WTC11 (cell line): ENCODE data around the gene TLE7.

ENCODE experiments used
- ATF3 ChIP-seq: sonication (generic); formaldehyde crosslinking; conservative IDR thresholded peaks from 2 replicates; pipeline ENCODE4 v1.8.1; 2022; ENCODE audit warnings: mild to moderate bottlenecking, missing genetic modification reagents
- CTCF ChIP-seq: fragments of 200-600 bp; IDR thresholded peaks from 2 replicates; pipeline ENCODE4 v1.8.0; 2022; ENCODE audit warnings: antibody characterized with exemption
- GABPB1 ChIP-seq: sonication (generic); formaldehyde crosslinking; IDR thresholded peaks from 2 replicates; pipeline ENCODE4 v1.8.1; 2023; ENCODE audit warnings: mild to moderate bottlenecking, missing genetic modification reagents
- JUN ChIP-seq: sonication (generic); formaldehyde crosslinking; IDR thresholded peaks from 2 replicates; pipeline ENCODE4 v1.8.0; 2023; ENCODE audit warnings: mild to moderate bottlenecking, missing genetic modification reagents
- NFE2L1 ChIP-seq: sonication (generic); formaldehyde crosslinking; IDR thresholded peaks from 2 replicates; pipeline ENCODE4 v1.8.1; 2023; ENCODE audit warnings: missing genetic modification reagents
- PREB ChIP-seq: sonication (generic); formaldehyde crosslinking; IDR thresholded peaks from 2 replicates; pipeline ENCODE4 v1.8.1; 2022; ENCODE audit warnings: mild to moderate bottlenecking, missing genetic modification reagents, moderate library complexity, borderline replicate concordance
- SMAD3 ChIP-seq: sonication (generic); formaldehyde crosslinking; IDR thresholded peaks from 2 replicates; pipeline ENCODE4 v1.8.0; 2022; ENCODE audit warnings: missing genetic modification reagents, mild to moderate bottlenecking, borderline replicate concordance
- ZNF219 ChIP-seq: sonication (generic); formaldehyde crosslinking; IDR thresholded peaks from 2 replicates; pipeline ENCODE4 v1.8.0; 2023; ENCODE audit warnings: missing genetic modification reagents, mild to moderate bottlenecking, borderline replicate concordance
- ZNF281 ChIP-seq: sonication (generic); formaldehyde crosslinking; IDR thresholded peaks from 2 replicates; pipeline ENCODE4 v1.8.0; 2023; ENCODE audit warnings: mild to moderate bottlenecking, missing genetic modification reagents
- TF ChIP-seq, protein P1 (sequence below): sonication (generic); formaldehyde crosslinking; IDR thresholded peaks from 2 replicates; pipeline ENCODE4 v1.8.1; 2023; ENCODE audit warnings: mild to moderate bottlenecking, missing genetic modification reagents, moderate library complexity
- TF ChIP-seq, protein P2 (sequence below): sonication (generic); formaldehyde crosslinking; IDR thresholded peaks from 2 replicates; pipeline ENCODE4 v1.8.0; 2022; ENCODE audit warnings: missing genetic modification reagents
- TF ChIP-seq, protein P3 (sequence below): sonication (generic); formaldehyde crosslinking; IDR thresholded peaks from 2 replicates; pipeline ENCODE4 v1.8.0; 2022; ENCODE audit warnings: mild to moderate bottlenecking, missing genetic modification reagents

DNA sequence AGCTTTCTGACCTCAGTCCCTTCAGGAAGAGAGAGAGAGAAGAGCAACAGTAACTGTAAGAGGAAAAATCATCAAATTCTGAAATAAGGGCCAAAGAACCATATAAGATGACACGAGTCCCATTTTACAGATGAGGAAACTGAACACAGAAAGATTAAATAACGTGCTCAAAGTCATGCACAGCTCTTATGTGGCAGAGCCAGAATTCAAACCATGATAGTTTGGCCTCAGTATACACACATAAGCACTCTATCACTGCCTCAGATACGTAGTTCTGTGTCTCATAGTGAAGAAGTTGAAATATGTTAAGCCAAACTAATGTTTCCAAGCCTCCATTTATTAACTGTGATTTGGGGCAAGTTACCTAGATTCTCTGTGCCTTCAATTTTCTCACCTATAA is 49.2 kb upstream of the TLE7 start:
- TF ChIP-seq, protein P1, sequence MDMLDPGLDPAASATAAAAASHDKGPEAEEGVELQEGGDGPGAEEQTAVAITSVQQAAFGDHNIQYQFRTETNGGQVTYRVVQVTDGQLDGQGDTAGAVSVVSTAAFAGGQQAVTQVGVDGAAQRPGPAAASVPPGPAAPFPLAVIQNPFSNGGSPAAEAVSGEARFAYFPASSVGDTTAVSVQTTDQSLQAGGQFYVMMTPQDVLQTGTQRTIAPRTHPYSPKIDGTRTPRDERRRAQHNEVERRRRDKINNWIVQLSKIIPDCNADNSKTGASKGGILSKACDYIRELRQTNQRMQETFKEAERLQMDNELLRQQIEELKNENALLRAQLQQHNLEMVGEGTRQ: no peak
- TF ChIP-seq CTCF: no peak
- no peak for TF ChIP-seq ZNF219 (CRISPR knock-in tag)
- TF ChIP-seq, protein P2, sequence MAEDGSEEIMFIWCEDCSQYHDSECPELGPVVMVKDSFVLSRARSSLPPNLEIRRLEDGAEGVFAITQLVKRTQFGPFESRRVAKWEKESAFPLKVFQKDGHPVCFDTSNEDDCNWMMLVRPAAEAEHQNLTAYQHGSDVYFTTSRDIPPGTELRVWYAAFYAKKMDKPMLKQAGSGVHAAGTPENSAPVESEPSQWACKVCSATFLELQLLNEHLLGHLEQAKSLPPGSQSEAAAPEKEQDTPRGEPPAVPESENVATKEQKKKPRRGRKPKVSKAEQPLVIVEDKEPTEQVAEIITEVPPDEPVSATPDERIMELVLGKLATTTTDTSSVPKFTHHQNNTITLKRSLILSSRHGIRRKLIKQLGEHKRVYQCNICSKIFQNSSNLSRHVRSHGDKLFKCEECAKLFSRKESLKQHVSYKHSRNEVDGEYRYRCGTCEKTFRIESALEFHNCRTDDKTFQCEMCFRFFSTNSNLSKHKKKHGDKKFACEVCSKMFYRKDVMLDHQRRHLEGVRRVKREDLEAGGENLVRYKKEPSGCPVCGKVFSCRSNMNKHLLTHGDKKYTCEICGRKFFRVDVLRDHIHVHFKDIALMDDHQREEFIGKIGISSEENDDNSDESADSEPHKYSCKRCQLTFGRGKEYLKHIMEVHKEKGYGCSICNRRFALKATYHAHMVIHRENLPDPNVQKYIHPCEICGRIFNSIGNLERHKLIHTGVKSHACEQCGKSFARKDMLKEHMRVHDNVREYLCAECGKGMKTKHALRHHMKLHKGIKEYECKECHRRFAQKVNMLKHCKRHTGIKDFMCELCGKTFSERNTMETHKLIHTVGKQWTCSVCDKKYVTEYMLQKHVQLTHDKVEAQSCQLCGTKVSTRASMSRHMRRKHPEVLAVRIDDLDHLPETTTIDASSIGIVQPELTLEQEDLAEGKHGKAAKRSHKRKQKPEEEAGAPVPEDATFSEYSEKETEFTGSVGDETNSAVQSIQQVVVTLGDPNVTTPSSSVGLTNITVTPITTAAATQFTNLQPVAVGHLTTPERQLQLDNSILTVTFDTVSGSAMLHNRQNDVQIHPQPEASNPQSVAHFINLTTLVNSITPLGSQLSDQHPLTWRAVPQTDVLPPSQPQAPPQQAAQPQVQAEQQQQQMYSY (CRISPR knock-in tag): no peak
- TF ChIP-seq ZNF281 (CRISPR knock-in tag): no peak
- TF ChIP-seq ATF3 (CRISPR knock-in tag): no peak
- TF ChIP-seq GABPB1 (CRISPR knock-in tag): no peak
- no peak for TF ChIP-seq SMAD3 (CRISPR knock-in tag)
- TF ChIP-seq, protein P3, sequence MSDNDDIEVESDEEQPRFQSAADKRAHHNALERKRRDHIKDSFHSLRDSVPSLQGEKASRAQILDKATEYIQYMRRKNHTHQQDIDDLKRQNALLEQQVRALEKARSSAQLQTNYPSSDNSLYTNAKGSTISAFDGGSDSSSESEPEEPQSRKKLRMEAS (CRISPR knock-in tag): no peak
- no peak for TF ChIP-seq JUN (CRISPR knock-in tag)
- TF ChIP-seq NFE2L1 (CRISPR knock-in tag): no peak
- no peak for TF ChIP-seq PREB (CRISPR knock-in tag)
